ENCODE data around the gene TBC1D4.

- TF ChIP-seq CTCF (IDR thresholded peaks at IDR 0.05) (no peak), TCF7L2 (IDR thresholded peaks at IDR 0.05; ENCODE audit: low read depth, low read length) (no peak), POLR2AphosphoS5 (IDR thresholded peaks at IDR 0.05; ENCODE audit: low read depth, low read length) (no peak), SIN3A (IDR thresholded peaks at IDR 0.05; ENCODE audit: borderline replicate concordance, insufficient read depth, low read depth, low read length) (no peak)
- TF ChIP-seq, protein P1, sequence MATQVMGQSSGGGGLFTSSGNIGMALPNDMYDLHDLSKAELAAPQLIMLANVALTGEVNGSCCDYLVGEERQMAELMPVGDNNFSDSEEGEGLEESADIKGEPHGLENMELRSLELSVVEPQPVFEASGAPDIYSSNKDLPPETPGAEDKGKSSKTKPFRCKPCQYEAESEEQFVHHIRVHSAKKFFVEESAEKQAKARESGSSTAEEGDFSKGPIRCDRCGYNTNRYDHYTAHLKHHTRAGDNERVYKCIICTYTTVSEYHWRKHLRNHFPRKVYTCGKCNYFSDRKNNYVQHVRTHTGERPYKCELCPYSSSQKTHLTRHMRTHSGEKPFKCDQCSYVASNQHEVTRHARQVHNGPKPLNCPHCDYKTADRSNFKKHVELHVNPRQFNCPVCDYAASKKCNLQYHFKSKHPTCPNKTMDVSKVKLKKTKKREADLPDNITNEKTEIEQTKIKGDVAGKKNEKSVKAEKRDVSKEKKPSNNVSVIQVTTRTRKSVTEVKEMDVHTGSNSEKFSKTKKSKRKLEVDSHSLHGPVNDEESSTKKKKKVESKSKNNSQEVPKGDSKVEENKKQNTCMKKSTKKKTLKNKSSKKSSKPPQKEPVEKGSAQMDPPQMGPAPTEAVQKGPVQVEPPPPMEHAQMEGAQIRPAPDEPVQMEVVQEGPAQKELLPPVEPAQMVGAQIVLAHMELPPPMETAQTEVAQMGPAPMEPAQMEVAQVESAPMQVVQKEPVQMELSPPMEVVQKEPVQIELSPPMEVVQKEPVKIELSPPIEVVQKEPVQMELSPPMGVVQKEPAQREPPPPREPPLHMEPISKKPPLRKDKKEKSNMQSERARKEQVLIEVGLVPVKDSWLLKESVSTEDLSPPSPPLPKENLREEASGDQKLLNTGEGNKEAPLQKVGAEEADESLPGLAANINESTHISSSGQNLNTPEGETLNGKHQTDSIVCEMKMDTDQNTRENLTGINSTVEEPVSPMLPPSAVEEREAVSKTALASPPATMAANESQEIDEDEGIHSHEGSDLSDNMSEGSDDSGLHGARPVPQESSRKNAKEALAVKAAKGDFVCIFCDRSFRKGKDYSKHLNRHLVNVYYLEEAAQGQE (IDR thresholded peaks at IDR 0.05; ENCODE audit: insufficient read depth in 1 of 2, low read depth in 2 of 2, low read length in 1 of 2): no peak
Measured at GRCh38 chr13:75432811-75433244, 49.1 kb downstream of the TBC1D4 start.

Data from Panc1 (cell line).